Endodermal cell (in vitro differentiated cells): Measurements from ENCODE around the gene EDEM2. TPM values are rescaled to one million over a fixed set of nuclear protein-coding genes. Genes with fewer than 3 reads are reported as not detected.

Source experiments
- DNase-seq: peaks from one replicate; pipeline ENCODE4 v3.0.0-alpha.2; 2017
- H3K27ac ChIP-seq: 2 replicates; pipeline ENCODE4 v1.5.1; 2013; ENCODE audit warnings: mild to moderate bottlenecking, low read depth, low read length, moderate library complexity
- H3K27me3 ChIP-seq: 2 replicates; pipeline ENCODE4 v1.6.1; 2013; ENCODE audit warnings: mild to moderate bottlenecking, low read length, moderate library complexity; ENCODE audit not compliant: insufficient read depth, control insufficient read depth, poor library complexity, severe bottlenecking
- H3K36me3 ChIP-seq: 2 replicates; pipeline ENCODE4 v1.7.0; 2013; ENCODE audit warnings: mild to moderate bottlenecking, low read length, moderate library complexity; ENCODE audit not compliant: control insufficient read depth, insufficient read depth
- H3K4me1 ChIP-seq: one replicate; pipeline ENCODE4 v1.7.0; 2013; ENCODE audit warnings: low read length; ENCODE audit not compliant: control insufficient read depth, insufficient read depth
- H3K4me3 ChIP-seq: 2 replicates; pipeline ENCODE4 v1.5.1; 2013; ENCODE audit warnings: mild to moderate bottlenecking, low read length, moderate library complexity
- H3K9ac ChIP-seq: 2 replicates; pipeline ENCODE4 v1.6.1; 2013; ENCODE audit warnings: mild to moderate bottlenecking, low read length, moderate library complexity; ENCODE audit not compliant: poor library complexity, severe bottlenecking; ENCODE audit errors: extremely low read depth
- H3K9me3 ChIP-seq: 2 replicates; pipeline ENCODE4 v1.6.1; 2013; ENCODE audit warnings: mild to moderate bottlenecking, low read length, moderate library complexity; ENCODE audit not compliant: control insufficient read depth
- H3K27ac Mint-ChIP-seq: 2 replicates; pipeline ENCODE4 v1.8.0; 2020; ENCODE audit warnings: mixed read lengths
- H3K27me3 Mint-ChIP-seq: 2 replicates; pipeline ENCODE4 v1.8.0; 2021; ENCODE audit warnings: mild to moderate bottlenecking, mixed read lengths; ENCODE audit not compliant: insufficient read depth
- H3K36me3 Mint-ChIP-seq: 2 replicates; pipeline ENCODE4 v1.8.0; 2020; ENCODE audit warnings: low read depth, mixed read lengths
- H3K4me1 Mint-ChIP-seq: 2 replicates; pipeline ENCODE4 v1.8.0; 2020; ENCODE audit warnings: mixed read lengths
- H3K4me3 Mint-ChIP-seq: 2 replicates; pipeline ENCODE4 v1.8.0; 2020; ENCODE audit warnings: mild to moderate bottlenecking, moderate library complexity, mixed read lengths
- H3K9me3 Mint-ChIP-seq: 2 replicates; pipeline ENCODE4 v1.8.0; 2020; ENCODE audit warnings: mild to moderate bottlenecking, mixed read lengths
- WGBS, 2 experiments: methylation state at CpG; one replicate each; pipeline versions ENCODE4 v1.1.5 to v1.1.7; 2013; ENCODE audit warnings: missing lambda C conversion rate in 2 of 2, mixed read lengths in 1 of 2; ENCODE audit not compliant: insufficient coverage in 1 of 2, insufficient read length in 1 of 2; 5-methylcytosine and 5-hydroxymethylcytosine counted together
- total RNA-seq, 2 donors: library from RNA; stranded (reverse); fragmentation: NEBNext Ultra II Directional in 1 of 2; extraction: Animal tissue kit (Norgen Biotek cat#: 25700) in 1 of 2; gene quantifications; 2 replicates in 1 of 2; 3 replicates in 1 of 2; pipeline ENCODE4 v1.2.1, GENCODE V29; 2021
- TF ChIP-seq, protein P1 (sequence below): fragments of 200-600 bp; sonication (generic); conservative IDR thresholded peaks from 2 replicates; pipeline ENCODE4 v1.5.0; 2021; ENCODE audit warnings: antibody characterized with exemption, mild to moderate bottlenecking

The EDEM2 gene
- total RNA-seq, 2 donors from 2014 or later: 21.4 to 32.2 TPM

DNA sequence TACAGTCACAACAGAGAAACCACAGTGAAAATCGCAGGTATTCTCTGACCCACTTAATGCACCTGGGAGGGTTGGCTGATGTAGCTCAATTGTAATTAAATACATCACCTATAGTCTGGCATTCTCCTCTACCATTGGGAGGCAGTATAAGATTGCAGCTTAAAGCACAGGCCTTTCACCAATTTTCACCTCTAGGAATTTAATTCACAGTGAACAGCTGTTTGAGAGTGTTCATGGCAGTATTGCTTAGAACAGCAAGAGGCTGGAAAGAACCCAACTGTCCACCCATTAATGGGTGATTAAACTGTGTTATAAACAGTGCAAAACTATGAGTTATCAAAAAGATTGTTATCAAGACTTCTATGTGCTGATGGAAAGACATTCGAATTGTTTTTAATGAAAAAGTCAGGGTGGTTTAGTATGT, 2.0 kb downstream of the EDEM2 start:
- Mint-ChIP-seq H3K27ac (peak overlapping the region; percentile 11), H3K4me3 (peak overlapping the region; percentile 83), H3K9me3 (no peaks in the 10 kb centered on the region), H3K27me3 (no peaks in the 10 kb centered on the region), H3K36me3 (peaks cover 35% of the 10 kb centered on the region), H3K4me1 (peaks cover 16% of the 10 kb centered on the region)
- WGBS, 2 experiments: 61 to 86% methylated on average over 2 of the region's 2 CpGs
- DNase-seq: peak; percentile 48
- Histone ChIP-seq H3K9ac (no peak overlapping the region), H3K36me3 (peaks cover 17% of the 10 kb centered on the region), H3K27ac (no peak overlapping the region), H3K4me3 (no peak overlapping the region), H3K9me3 (no peaks in the 10 kb centered on the region), H3K27me3 (no peaks in the 10 kb centered on the region), H3K4me1 (no peaks in the 10 kb centered on the region)
- TF ChIP-seq, protein P1, sequence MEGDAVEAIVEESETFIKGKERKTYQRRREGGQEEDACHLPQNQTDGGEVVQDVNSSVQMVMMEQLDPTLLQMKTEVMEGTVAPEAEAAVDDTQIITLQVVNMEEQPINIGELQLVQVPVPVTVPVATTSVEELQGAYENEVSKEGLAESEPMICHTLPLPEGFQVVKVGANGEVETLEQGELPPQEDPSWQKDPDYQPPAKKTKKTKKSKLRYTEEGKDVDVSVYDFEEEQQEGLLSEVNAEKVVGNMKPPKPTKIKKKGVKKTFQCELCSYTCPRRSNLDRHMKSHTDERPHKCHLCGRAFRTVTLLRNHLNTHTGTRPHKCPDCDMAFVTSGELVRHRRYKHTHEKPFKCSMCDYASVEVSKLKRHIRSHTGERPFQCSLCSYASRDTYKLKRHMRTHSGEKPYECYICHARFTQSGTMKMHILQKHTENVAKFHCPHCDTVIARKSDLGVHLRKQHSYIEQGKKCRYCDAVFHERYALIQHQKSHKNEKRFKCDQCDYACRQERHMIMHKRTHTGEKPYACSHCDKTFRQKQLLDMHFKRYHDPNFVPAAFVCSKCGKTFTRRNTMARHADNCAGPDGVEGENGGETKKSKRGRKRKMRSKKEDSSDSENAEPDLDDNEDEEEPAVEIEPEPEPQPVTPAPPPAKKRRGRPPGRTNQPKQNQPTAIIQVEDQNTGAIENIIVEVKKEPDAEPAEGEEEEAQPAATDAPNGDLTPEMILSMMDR: peak; percentile 89

GRCh38 chr20:35144694-35145093, 2.4 kb downstream of the EDEM2 start:
- H3K36me3 Mint-ChIP-seq: peaks cover 40% of the 10 kb centered on the region
- no peaks in the 10 kb centered on the region for H3K4me1 ChIP-seq
- H3K9ac ChIP-seq: no peak overlapping the region
- TF ChIP-seq, protein P1: no peak
- H3K36me3 ChIP-seq: peaks cover 17% of the 10 kb centered on the region
- peaks cover 16% of the 10 kb centered on the region for H3K4me1 Mint-ChIP-seq
- H3K4me3 ChIP-seq: no peak overlapping the region
- H3K27me3 ChIP-seq: no peaks in the 10 kb centered on the region
- no peak overlapping the region for H3K27ac ChIP-seq
- no peak overlapping the region for H3K27ac Mint-ChIP-seq
- WGBS, 2 experiments: 87 to 93% methylated on average over 4 to 7 of the region's 7 CpGs
- H3K27me3 Mint-ChIP-seq: no peaks in the 10 kb centered on the region
- no peaks in the 10 kb centered on the region for H3K9me3 Mint-ChIP-seq
- H3K4me3 Mint-ChIP-seq: no peak overlapping the region
- H3K9me3 ChIP-seq: no peaks in the 10 kb centered on the region
- no peak for DNase-seq

DNA sequence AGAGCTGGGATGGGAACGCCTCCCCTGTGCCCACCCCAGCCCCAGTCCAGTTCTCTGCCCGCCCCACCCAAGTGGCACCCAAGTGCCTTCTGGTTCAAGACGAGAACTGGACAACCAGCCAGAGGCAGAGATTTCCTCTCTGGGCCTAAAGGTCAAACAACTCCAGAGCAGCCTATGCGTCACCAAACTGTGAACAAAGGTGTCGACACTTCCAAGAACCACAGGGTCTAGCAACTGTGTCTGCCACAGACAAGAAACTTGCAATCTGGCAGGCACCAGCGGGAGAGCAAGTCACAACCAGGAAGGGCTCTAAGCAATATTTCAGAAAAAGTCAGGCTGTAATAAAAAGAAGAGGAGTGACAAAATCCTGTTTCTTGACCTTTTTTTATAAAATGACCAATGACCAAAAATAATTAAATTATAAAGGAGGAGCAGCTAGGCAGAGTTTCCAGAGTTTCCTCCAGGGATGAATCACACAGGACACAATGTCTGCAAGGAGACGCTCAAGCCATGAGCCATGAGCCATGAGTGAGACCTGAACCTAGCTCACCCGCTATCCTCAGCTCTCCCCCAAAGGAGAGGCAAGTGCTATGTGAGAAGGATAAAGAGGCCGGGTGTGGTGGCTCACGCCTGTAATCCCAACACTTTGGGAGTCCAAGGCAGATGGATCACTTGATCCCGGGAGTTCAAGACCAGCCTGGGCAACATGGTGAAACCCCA, 11.1 kb downstream of the EDEM2 start:
- Histone ChIP-seq H3K27ac (no peak overlapping the region), H3K9me3 (no peaks in the 10 kb centered on the region), H3K4me1 (no peaks in the 10 kb centered on the region), H3K9ac (no peak overlapping the region), H3K27me3 (no peaks in the 10 kb centered on the region), H3K36me3 (peaks cover 39% of the 10 kb centered on the region), H3K4me3 (no peak overlapping the region)
- no peak for DNase-seq
- Mint-ChIP-seq H3K9me3 (no peaks in the 10 kb centered on the region), H3K27ac (no peak overlapping the region), H3K4me1 (no peaks in the 10 kb centered on the region), H3K36me3 (peaks cover 76% of the 10 kb centered on the region), H3K4me3 (no peak overlapping the region), H3K27me3 (no peaks in the 10 kb centered on the region)
- TF ChIP-seq, protein P1: no peak
- 87 to 96% methylated on average over 10 to 11 of the region's 11 CpGs for WGBS, 2 experiments
